Activated T-cell treated with anti-CD3 and anti-CD28 coated beads for 48 hours (primary cell): Measurements from ENCODE around the gene ZNF362.

Experiments used
- DNase-seq: peaks from one replicate; pipeline ENCODE4 v3.0.0-alpha.2; 2020; ENCODE audit warnings: low read depth

Gene ZNF362

DNA sequence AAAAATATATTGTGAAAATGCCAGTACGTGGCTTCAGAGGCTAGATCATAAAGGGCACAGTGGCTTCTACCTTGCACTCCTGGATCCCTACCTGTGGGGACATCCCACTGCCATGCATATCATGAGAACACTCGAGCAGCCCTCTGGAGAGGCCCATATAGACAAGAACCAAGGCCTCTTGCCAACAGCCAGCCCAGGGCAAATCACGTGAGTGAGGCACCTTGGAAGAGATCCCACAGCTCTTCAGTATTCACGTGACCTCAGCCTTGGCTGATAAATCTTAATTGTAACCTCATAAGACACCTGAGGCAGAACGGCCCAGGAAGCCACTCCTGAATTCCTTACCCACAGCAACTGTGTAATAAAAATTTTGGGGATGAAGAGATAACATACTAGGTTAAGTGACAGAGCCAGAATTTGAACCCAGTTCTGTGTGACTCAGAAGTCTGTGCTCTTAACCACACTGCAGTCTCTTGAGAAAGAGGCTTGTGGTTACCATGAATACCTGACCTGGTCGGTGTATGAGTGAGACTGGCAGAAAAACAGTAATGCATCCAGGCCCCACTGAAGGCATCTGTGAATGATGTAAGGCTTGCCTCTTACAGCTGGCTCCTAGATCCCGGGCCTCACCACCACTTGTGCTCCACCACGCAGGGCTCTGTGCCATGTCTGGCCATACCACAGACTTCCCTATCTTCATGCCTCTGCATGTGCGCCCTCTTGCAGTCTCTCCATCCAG is 71.5 kb downstream of the ZNF362 start:
- no peak for DNase-seq

DNA sequence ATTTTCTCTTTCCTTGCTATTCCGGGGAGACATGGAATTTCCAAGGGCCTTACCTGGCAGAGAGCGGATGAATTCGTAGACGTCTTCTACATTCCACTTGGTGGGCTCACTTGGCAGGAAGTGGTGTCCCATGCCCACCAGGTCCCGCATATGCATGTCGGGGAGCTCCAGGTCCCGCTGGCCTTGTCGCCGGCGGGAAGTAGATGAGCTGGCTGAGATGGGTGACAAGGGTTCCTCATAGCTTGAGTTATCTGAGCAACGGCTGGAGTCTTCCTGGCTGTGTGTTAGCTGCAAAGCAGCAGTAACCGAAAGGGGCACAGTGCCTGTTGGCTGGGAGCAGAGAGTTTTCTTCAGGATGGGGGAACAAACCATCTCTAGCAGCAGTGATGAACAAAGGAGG is 72.5 kb downstream of the ZNF362 start:
- DNase-seq: no peak

DNA sequence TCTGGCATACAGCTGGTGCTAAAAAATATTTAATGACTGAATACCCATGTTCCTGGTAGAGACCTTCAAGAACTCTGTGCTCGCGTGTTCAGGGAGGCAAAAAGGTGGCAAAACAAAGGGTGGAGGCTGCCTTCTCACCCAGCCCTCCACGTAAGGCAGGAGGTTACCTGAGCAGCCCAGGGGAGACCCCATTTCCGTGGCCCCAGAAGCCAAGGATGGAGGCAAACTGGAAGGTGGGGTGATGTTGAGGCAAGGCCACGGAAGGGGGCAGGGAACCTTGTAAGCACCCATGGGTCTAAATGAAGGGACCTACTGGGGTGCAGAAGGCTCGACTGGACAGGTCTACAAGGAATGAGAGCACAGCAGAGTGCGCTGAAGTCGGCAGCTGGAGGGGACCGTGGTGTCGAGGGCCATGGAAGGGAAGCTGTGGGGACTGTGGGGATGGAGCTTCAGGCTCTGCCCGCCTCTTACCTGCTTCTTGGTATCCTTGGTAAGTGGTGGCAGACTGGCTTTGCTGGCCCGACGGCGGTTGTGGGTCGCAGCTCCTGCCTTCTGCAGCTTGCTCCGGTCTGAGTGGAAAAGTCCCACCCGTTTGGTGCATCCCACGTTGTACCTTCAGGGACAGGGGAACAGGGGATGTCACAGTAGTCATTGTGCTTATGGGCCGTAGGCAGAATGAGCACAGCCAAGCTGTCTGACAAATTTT is 73.5 kb downstream of the ZNF362 start:
- no peak for DNase-seq

DNA sequence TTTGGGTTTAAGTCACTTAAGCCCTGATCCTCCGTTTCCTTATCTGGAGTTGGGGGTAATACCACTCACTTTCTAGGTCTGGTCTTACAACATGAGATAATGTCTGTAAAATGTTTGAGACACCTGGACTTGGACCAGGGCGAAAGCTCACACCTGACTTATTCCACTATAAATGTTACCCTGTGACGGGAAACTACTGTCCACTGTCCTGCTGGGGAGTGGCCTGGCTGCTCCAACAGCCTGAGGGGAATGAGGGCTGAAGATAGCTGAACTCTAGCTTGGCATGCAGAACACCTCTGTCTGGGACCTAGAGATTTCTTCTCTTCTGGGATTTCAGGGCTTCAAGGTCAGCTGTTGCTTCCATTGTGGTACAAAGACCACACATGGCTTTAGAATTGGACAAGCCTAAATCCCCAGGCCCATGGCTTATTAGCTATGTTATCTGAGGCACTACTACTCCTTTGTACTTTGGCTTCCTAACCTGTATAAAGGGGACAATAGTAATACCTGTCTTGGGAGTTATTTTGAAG is 74.1 kb downstream of the ZNF362 start:
- no peak for DNase-seq

DNA sequence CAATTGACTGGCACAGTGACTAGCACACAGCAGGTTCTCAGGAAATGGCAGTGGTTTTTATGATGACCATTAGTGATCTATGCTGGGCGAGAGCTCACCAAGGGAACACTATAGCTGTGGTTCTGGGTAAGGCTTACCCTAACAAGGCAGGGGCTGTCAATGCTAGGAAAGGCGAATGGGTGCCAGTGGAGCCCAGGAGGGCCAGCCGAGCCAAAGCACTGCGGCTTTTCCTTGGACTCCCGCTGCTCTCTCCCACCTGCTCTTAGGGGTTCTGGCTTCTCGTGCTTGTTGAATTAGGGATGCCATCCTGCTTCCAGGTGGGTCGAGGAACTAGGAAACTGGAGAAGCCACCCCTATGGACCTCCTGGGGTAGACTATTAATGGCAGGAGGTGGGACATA is 74.6 kb downstream of the ZNF362 start:
- DNase-seq: no peak

DNA sequence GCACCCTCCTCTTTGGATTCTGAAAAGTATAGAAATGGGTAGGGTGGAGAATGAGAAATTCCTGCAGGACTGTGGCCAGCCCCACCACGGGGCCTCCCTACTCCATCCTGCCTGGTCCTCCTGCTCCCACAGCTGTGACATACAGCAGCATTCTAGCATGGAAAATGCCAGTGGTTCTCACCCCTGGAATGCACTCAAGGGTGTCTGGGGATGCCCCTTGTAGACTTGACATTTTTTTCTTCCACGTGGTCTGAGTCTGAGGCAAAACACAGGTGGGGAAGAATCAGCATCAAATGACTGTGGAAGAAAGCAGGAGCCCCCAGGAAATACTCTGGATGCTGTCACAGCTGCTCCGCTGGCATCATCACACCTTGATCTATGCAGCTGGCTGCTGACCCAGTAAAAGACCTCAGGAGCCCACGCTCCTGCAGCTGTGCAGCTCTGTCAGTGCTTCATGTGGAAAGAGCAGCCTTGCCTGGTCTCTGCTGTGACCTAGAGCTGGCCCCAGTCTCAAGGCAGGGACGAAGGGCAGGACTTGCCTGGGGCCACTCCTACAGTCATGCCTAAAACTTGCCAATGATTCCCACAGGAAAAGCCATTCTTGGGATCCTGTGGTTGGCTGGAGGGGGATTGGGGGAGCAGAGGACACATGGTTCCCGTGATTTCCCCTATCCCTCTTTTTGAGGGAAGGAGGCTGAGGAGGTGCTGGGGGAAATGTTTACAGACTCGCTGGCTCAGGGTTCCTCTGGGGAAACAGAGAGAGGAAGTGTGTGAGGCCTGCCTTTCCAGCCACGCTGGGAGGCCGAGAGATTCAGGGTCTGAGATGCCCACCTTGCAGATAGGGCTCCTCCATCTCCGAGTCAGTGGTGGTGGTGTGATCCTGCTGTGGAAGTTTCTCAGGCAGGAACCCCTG is 75.4 kb downstream of the ZNF362 start:
- DNase-seq: no peak

DNA sequence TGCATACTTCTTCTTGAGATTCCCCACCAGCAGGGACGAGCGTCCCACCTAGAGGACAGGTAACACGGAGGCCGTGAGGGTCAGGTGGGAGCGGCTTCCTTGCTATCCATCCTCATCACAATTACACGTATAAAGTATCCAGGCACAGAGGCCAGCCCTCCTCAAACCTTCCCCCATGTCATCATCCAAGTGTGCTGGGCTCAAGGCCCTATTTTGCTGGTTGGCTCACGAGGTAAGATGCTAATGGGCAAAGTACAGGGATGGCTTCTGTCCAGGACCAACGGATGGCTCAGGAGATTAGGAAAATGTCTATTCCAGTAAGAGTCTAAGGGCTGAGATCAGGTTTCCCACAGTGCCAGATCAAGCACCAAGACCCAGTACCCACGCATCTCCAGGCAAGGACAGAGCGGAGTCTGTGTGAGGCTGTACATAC is 76.1 kb downstream of the ZNF362 start:
- DNase-seq: no peak

DNA sequence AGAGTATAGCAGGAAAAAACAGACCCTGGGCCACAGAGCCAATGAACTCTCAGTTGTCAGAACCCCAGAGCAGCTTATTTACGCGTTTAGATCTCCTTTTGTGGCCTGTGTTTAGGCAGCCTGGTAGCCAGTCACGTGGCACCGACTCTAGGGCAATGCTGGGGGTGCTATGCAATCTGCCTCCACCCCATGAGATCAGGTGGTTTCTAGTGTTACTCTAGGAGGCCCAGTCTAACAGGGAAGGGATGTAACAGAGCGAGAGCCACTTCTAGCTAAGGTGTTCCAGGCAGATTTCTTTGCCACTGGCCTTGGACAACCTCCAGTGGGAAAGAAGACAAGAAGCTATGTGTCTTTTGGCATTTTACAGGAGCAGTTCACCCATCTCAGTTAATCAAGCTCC is 76.6 kb downstream of the ZNF362 start:
- no peak for DNase-seq

DNA sequence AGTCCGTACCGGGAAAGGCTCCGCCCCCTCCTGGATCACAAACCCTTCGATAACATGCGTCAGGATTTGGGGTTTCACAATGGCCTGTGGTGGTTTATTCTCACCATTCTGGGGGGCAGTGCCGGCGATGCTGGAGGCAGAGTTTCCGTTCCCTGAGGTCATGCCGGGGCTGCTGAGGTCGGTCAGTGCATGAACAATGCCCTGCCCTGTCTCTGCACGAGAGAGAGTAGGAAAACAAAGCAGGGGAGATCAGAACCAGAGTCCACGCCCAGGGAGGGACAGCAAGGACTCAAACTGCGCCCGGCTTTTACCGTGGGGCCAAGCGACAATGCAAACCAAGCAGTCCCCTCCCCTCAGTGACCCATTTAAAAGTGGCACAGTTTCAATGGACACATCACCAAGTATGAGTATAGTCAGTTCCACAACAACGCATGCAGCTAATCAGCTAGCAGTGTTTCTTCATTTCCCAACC is 77.8 kb downstream of the ZNF362 start:
- DNase-seq: no peak

DNA sequence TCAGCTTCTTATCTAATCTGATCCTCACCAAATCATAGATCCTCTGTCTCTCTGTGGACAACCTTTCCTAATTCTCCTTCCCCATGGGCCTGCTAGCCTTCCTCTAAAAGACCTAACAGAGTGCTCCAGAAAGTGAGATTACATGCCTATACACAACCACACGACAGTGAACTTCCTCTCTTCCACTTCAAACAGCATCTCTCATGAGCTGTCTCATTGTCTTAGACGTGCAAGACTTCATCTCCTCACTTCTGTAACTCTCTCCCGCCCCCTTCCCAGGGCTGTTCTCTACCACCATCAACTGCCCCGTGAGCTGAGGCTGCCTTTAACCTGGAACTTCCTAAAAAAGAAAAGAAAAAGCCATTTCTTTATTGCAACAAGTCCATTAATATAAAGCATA is 78.7 kb downstream of the ZNF362 start:
- DNase-seq: no peak

DNA sequence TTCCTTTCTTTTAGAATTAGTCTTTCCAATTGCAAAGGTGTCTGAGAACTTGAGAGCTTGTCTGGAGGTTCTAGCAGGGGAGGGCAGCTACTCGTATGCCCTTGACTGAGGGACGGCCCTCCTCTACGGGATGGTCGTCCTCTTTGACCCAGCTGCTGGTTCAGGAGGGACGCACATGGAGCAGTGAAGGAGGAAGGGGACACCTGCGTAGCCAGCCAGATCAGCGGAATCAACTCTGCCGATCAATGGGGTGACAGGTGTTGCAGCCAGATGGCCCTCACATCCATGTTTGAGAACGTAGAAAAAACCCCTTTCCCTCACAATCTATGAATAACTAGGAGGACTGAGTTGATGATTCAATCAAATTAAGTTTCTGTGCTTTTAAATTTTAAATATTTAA is 80.3 kb downstream of the ZNF362 start:
- DNase-seq: no peak

DNA sequence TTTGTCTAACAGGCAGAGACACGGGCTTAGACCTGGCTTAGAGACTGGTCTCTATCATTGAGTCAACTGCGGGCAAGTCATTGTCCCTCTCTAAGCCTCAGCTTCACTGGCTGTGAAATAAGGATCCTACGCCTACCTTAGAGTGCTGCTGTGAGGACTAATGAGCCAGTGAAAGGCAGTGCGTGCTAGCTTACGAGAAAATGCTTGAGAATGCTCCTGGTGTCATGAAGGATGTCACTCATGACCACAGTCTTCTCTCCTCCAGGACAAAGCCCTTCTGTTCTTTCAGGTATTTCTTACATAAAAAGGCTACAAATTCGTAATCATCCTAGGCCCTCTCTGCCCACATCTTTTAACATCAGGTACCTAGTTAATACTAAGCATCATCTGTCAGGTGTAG is 81.1 kb downstream of the ZNF362 start:
- DNase-seq: no peak

DNA sequence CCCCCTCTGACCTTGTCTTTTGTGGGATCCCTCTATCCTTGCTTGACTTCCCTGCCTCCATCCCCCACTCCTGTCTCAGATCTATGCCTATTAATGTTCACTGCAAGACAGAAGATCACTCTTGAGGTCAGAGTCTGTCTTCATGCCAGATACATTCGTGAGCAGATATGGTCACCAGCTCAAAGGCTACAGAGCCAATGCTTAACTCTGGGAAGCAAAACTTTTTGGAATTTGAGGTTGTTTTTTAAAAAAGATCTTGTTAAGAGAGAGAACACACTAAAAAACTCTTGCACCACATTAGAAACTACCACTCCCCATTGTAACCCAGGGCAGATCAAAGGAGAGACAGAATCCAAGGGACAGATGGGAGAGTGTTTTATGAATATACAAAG is 81.8 kb downstream of the ZNF362 start:
- no peak for DNase-seq

DNA sequence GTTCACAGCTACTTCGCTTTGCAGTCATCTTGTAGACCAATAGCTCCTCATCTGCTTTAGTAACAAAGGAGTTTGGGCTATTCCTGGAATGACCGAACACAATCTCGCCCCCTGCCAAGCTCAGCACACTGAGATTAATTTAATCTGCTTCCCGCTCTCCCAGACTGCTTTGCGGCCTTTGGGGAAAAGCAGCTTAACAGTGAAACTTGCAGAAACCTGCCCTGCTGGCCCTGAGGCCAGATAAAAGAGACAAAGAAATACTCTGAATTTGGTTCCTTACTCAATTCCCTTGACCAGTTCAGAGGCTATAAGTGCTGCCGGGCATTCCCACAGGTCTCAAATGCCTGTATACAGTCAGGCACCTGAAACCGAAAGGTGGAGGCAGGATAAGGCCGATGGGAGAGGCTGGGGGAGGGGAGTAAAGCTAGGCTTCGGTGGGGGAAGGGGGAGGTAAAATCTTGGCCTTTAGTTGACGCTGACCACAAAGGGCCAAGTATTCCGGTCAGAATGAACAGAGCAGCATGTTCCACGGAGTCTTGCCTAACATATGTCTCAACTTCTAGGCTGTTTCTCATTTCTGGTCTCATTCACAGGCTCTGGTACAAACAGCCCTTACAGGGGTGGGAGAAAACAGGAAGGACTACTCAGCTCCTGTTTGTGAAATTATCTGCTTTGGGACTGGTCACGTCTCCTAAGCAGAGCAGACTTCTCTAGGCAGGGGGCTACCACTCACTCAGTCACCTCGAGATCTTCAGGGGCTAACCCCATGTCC is 82.3 kb downstream of the ZNF362 start:
- no peak for DNase-seq

DNA sequence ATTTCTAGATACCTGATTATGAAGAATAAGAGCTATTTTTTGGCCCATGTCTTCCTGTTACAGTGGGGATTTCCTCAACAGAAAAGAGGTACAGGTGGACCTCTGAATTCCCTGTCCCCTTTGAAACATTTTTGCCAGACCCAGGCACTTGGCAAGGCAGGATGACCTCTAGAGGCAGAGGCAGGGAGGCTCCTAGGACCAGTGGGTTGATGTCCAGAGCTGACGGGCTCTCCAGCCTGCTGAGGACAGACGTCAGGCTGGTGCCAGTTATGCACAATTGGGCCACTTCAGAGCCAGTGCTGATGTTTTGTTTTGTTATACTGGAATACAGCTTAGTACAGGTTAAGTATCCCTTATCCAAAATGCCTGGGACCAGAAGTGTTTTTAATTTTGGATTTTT is 83.1 kb downstream of the ZNF362 start:
- no peak for DNase-seq

DNA sequence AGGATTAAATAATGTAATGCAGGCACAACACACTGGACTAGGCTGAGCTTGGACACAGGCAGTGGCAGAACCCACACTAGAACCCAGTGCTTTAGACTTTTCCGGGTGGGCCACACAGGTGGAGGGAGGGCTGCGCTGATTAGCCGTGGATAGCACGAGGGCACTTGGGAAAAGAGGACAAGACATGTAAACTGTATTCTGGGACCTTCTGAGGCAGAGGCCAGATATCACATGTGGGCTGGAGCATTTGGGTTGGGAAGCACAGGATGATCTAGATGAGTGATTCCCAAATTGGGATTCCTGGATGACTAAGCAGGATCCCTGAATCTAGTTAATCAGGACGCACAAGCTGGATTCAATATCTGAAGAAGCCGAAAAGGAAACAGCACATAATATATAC is 84.9 kb downstream of the ZNF362 start:
- no peak for DNase-seq

DNA sequence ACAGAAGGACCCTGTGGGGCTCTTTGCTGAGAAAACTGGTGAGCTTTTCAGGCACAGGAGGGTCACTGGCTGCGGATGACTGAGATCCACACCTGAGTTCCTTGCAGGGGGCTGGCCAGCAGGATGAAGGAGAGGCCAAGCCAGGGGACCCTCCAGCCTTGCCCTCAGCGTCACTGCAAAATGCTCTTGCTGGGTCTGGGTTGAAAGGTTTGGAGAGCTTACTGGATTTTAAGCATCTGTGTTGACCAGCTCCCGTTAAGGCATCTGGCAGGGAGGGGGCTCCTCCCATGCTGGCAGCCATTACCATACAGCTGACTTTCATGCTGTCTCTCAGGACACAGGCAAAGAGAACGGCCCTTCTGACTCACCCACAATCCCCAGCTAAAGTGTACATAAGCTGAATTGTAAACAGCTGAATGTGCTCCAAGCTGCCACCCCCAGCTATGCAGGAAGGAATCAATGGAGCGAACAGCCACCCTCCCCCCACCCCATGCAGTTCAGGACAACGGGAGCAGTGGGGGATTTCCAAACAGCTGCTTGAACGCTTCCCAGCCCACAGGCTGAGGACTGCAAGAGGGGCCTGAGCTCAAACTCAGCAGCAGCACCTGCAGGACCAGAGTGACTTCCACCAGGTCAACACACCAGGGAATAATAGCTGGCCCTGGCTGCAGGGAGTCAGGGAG is 85.9 kb downstream of the ZNF362 start:
- no peak for DNase-seq

DNA sequence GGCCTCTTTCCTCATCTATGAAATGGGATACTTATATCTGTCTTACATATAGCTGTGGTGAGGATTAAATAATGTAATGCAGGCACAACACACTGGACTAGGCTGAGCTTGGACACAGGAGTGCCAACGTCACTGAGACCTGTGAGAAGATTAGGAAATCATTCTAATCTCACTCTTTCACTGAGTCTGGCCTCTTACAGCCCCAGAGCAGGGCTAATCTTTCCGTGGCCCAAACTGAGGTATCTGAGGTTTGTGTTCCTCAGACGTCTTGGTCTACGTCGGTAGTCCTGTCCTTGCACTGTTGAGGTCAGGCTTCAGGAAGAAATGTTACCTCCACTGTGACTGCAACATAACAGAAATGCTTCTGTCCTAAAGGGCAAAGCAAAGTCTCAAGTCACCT is 87.2 kb downstream of the ZNF362 start:
- no peak for DNase-seq

DNA sequence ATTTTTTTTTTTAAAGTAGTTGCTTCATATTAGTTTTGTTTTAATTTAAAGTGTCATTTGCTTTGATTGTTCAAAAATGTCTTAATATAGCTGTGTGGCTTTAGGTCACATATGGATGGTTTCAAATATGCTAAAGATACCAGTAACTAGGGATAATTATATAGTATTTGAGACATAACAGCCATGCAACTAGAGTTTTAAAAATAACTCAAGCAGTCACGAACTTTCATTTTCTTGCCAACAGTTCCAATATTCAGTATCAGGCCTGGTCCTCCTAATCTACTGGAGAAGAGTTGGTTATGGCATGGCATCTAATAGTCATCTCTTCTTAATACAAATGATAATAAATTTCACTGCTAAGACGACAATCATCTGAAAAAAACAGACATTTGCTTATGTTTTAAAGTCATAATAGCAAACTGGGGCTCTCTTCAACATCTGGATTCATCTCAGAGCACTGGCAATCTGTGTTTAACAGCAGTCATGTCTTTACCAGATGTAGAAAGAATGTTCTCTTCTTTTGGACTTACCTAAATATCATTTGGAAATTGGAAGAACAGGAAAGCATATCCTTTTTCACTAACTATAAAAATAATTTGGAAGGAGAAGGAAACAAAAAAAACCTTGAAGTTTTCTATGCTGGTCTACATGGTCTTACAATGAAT is 88.7 kb downstream of the ZNF362 start:
- DNase-seq: no peak

DNA sequence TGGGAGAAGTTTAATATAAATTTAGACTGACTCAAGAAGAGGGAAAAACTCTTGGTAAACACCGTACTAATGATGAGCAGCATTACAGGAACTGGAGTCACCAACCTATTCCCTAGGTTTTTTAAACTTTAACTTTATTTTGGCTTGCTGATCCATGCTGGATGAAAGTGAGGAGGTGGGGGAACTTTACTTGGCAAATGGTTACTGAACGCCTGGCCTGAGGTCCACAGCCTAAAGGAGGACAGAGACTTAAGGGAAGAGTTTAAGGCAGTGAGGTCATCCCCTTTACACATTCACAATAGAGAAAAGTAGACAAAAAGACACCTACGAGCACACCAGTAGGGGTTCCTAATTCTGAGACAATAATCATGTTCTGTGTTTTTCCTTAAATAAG is 90.2 kb downstream of the ZNF362 start:
- no peak for DNase-seq
